ENCODE data around the gene HCN2. TPM values are rescaled to one million over a fixed set of nuclear protein-coding genes. Genes with fewer than 3 reads are reported as not detected.

HCN2 gene
- total RNA-seq, 1 experiment from 2014 or later, result 9.2 TPM

DNA sequence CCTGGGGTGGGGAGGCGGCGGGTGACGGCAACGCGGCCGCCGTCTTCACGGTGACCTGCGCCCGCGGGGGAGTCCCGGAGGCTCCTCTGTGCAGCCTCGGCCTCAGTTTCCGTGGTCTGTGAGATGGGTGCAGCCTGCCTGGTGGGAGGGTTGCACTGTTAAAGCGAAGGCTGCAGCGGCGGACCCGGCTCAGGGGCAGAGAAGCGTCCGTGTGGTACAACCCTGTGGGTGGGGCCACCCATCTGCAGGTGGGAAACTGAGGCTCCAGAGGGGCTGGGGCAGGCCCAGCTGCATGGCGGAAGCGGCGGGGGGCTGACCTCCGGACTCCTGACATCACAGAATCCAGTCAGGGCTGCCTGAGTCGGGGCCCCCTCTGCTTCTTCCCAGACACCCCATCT lies 50.5 kb downstream of the HCN2 start:
- no peak overlapping the region for H3K27ac Mint-ChIP-seq
- no peak for ATAC-seq
- H3K4me1 Mint-ChIP-seq, result peaks cover 4% of the 10 kb centered on the region
- no peak for DNase-seq (ENCODE audit: low spot score)
- ChIA-PET CTCF (no interaction called here), POLR2A (no interaction called here)
- no peak for TF ChIP-seq NR2C2 (CRISPR knock-in tag; IDR thresholded peaks at IDR 0.05)
- 0 out of 2 replicates have a peak, but pooled peaks have one; percentile 59 for TF ChIP-seq GTF2I (CRISPR knock-in tag; conservative IDR thresholded peaks at IDR 0.05)
- peaks cover 4% of the 10 kb centered on the region; the same call in 1 of the 2 replicates for H3K9me3 Mint-ChIP-seq
- peak overlapping the region; percentile 43 for H3K4me3 Mint-ChIP-seq
- peaks cover 26% of the 10 kb centered on the region for H3K27me3 Mint-ChIP-seq (ENCODE audit: low read depth)
- no peaks in the 10 kb centered on the region; the same call in 1 of the 2 replicates for H3K36me3 Mint-ChIP-seq

DNA sequence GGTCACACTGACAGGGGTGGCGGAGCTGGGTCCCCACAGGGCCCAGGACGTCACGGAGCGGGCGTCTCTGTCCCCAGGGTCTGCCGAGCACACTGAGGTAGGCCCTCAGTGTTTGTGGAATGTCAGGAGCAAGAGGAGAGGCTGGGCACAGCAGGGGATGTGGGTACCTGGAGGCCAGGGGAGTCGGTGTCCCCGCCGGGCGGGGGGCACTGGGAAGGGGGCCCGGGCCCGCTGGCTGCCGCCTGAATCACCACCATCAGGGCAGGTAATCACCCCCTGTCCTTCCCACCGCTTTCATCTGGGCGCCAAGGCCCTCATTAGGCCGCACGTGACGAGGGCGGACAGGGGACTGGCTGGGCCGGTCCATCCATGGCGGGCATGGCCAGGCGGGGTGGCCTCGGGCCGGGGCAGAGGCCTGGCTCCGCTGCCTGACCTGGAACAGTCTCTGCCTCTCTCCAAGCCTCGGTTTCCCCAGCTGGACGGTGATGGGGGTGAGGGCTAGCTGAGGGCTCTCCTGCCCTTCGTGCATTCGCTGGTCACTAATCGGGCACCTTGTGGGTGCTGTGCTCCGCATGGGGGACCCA lies 51.0 kb downstream of the HCN2 start:
- H3K36me3 Mint-ChIP-seq, result no peaks in the 10 kb centered on the region; the same call in 1 of the 2 replicates
- H3K9me3 Mint-ChIP-seq, result peaks cover 4% of the 10 kb centered on the region; the same call in 1 of the 2 replicates
- ChIA-PET CTCF (interaction anchor here (0.6 to 0.8 kb wide), 2 partner anchors 26 to 134 kb away, joined by 3 to 5 read pairs; no protein-coding TSS in a partner anchor), POLR2A (no interaction called here)
- peaks cover 4% of the 10 kb centered on the region for H3K4me1 Mint-ChIP-seq
- TF ChIP-seq ZNF416 (CRISPR knock-in tag; IDR thresholded peaks at IDR 0.05) (no peak), ZNF671 (CRISPR knock-in tag; IDR thresholded peaks at IDR 0.05) (no peak)
- TF ChIP-seq, protein P1, sequence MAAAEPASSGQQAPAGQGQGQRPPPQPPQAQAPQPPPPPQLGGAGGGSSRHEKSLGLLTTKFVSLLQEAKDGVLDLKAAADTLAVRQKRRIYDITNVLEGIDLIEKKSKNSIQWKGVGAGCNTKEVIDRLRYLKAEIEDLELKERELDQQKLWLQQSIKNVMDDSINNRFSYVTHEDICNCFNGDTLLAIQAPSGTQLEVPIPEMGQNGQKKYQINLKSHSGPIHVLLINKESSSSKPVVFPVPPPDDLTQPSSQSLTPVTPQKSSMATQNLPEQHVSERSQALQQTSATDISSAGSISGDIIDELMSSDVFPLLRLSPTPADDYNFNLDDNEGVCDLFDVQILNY (CRISPR knock-in tag; IDR thresholded peaks at IDR 0.05), result 0 out of 2 replicates have a peak, but pooled peaks have one; percentile 43
- peaks cover 26% of the 10 kb centered on the region for H3K27me3 Mint-ChIP-seq (ENCODE audit: low read depth)
- H3K27ac Mint-ChIP-seq, result no peak overlapping the region
- ATAC-seq (no peak), DNase-seq (ENCODE audit: low spot score) (no peak)
- peak overlapping the region; percentile 43; the same call in 1 of the 2 replicates for H3K4me3 Mint-ChIP-seq

DNA sequence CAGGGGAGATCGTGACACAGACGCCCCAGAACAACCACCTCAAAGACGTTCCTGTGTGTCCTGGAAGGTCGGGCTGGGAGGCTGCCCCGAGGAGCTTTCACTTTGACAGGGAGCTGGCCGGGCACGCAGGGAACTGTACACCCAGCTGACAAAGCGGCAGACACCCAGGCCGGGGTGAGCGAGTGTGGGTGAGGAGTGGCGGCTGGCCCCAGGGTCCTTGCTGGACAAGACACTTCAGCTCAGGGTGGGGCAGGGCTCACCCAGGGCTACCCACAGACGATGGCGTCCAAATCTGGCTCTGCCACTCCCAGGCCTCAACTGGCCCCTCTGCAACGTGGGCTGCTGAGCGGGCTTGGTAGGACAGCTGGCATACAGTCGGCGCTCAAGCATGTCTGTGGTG lies 52.0 kb downstream of the HCN2 start:
- POLR2A ChIA-PET, result no interaction called here
- Mint-ChIP-seq H3K9me3 (peaks cover 4% of the 10 kb centered on the region; the same call in 1 of the 2 replicates), H3K27me3 (ENCODE audit: low read depth) (peaks cover 26% of the 10 kb centered on the region), H3K4me1 (peaks cover 4% of the 10 kb centered on the region), H3K4me3 (no peak overlapping the region), H3K27ac (no peak overlapping the region), H3K36me3 (no peaks in the 10 kb centered on the region; the same call in 1 of the 2 replicates)
- TF ChIP-seq, protein P2, sequence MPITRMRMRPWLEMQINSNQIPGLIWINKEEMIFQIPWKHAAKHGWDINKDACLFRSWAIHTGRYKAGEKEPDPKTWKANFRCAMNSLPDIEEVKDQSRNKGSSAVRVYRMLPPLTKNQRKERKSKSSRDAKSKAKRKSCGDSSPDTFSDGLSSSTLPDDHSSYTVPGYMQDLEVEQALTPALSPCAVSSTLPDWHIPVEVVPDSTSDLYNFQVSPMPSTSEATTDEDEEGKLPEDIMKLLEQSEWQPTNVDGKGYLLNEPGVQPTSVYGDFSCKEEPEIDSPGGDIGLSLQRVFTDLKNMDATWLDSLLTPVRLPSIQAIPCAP (CRISPR knock-in tag; IDR thresholded peaks at IDR 0.05), result no peak
- TF ChIP-seq, protein P3, sequence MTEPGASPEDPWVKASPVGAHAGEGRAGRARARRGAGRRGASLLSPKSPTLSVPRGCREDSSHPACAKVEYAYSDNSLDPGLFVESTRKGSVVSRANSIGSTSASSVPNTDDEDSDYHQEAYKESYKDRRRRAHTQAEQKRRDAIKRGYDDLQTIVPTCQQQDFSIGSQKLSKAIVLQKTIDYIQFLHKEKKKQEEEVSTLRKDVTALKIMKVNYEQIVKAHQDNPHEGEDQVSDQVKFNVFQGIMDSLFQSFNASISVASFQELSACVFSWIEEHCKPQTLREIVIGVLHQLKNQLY (CRISPR knock-in tag; IDR thresholded peaks at IDR 0.05), result no peak
- TF ChIP-seq IRF2 (CRISPR knock-in tag; IDR thresholded peaks at IDR 0.05; ENCODE audit: borderline replicate concordance, low read depth), result no peak
- no peak for TF ChIP-seq CREB1 (CRISPR knock-in tag; IDR thresholded peaks at IDR 0.05)
- TF ChIP-seq ZNF121 (CRISPR knock-in tag; IDR thresholded peaks at IDR 0.05), result no peak
- TF ChIP-seq, protein P4, sequence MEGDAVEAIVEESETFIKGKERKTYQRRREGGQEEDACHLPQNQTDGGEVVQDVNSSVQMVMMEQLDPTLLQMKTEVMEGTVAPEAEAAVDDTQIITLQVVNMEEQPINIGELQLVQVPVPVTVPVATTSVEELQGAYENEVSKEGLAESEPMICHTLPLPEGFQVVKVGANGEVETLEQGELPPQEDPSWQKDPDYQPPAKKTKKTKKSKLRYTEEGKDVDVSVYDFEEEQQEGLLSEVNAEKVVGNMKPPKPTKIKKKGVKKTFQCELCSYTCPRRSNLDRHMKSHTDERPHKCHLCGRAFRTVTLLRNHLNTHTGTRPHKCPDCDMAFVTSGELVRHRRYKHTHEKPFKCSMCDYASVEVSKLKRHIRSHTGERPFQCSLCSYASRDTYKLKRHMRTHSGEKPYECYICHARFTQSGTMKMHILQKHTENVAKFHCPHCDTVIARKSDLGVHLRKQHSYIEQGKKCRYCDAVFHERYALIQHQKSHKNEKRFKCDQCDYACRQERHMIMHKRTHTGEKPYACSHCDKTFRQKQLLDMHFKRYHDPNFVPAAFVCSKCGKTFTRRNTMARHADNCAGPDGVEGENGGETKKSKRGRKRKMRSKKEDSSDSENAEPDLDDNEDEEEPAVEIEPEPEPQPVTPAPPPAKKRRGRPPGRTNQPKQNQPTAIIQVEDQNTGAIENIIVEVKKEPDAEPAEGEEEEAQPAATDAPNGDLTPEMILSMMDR (IDR thresholded peaks at IDR 0.05), result no peak
- no peak for TF ChIP-seq ESRRA (CRISPR knock-in tag; IDR thresholded peaks at IDR 0.05; ENCODE audit: borderline replicate concordance)
- TF ChIP-seq, protein P5, sequence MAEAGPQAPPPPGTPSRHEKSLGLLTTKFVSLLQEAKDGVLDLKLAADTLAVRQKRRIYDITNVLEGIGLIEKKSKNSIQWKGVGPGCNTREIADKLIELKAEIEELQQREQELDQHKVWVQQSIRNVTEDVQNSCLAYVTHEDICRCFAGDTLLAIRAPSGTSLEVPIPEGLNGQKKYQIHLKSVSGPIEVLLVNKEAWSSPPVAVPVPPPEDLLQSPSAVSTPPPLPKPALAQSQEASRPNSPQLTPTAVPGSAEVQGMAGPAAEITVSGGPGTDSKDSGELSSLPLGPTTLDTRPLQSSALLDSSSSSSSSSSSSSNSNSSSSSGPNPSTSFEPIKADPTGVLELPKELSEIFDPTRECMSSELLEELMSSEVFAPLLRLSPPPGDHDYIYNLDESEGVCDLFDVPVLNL (CRISPR knock-in tag; IDR thresholded peaks at IDR 0.05; ENCODE audit: borderline replicate concordance, low read depth), result no peak
- no peak for TF ChIP-seq ZNF317 (CRISPR knock-in tag; IDR thresholded peaks at IDR 0.05; ENCODE audit: borderline replicate concordance, low read depth)
- no peak for TF ChIP-seq FOXK1 (CRISPR knock-in tag; IDR thresholded peaks at IDR 0.05)
- TF ChIP-seq, protein P6, sequence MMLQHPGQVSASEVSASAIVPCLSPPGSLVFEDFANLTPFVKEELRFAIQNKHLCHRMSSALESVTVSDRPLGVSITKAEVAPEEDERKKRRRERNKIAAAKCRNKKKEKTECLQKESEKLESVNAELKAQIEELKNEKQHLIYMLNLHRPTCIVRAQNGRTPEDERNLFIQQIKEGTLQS (CRISPR knock-in tag; conservative IDR thresholded peaks at IDR 0.05), result no peak
- TF ChIP-seq ZNF138 (CRISPR knock-in tag; conservative IDR thresholded peaks at IDR 0.05), result no peak
- TF ChIP-seq FOXJ3 (CRISPR knock-in tag; IDR thresholded peaks at IDR 0.05; ENCODE audit: borderline replicate concordance), result no peak
- CTCF ChIA-PET, result interaction anchor here (0.8 kb wide), 1 partner anchor 135 kb away, joined by 3 read pairs; no protein-coding TSS in a partner anchor
- ATAC-seq, result no peak
- DNase-seq (ENCODE audit: low spot score), result no peak

Measured in WTC11 (cell line).